ENCODE results near the gene IFI6.

- TF ChIP-seq TAF1 (IDR thresholded peaks at IDR 0.05; ENCODE audit: low read depth, low read length) (no peak), POLR2A (IDR thresholded peaks at IDR 0.05; ENCODE audit: low read depth, low read length) (no peak), POLR2AphosphoS5 (IDR thresholded peaks at IDR 0.05; ENCODE audit: low read depth, low read length) (no peak), SPI1 (IDR thresholded peaks at IDR 0.05; ENCODE audit: low read depth, low read length) (no peak), POU2F2 (IDR thresholded peaks at IDR 0.05; ENCODE audit: low read depth, low read length) (no peak)
Observed at GRCh38 chr1:27672750-27673112, 739 bp upstream of the IFI6 start.
